Astrocyte of the spinal cord (primary cell): ENCODE data around the gene IRF2BP2.

ENCODE experiments used
- DNase-seq: peaks from one replicate; pipeline ENCODE4 v3.0.0; 2011; ENCODE audit warnings: low read depth, low spot score
- H3K4me3 ChIP-seq: 2 replicates; pipeline ENCODE4 v1.5.1; 2011; ENCODE audit warnings: low read depth, mild to moderate bottlenecking, low read length, moderate library complexity
- CTCF ChIP-seq: IDR thresholded peaks from 2 replicates; pipeline ENCODE4 v1.5.1; 2012; ENCODE audit warnings: low read depth, mild to moderate bottlenecking, low read length, inconsistent platforms
- in situ Hi-C: cut with HindIII; loops from 2 replicates; pipeline ENCODE4 v1.10.0; 2017; ENCODE audit warnings: low sequenced_read_pairs

The IRF2BP2 gene

GRCh38 chr1:234601301-234602017, 8.5 kb downstream of the IRF2BP2 start:
- no peak for TF ChIP-seq CTCF
- H3K4me3 ChIP-seq, result no peak overlapping the region
- peak; percentile 60 for DNase-seq
- in situ Hi-C loops, result loop anchor here (25.0 kb wide), 1 partner anchor 361 kb away; no protein-coding TSS in a partner anchor

GRCh38 chr1:234600418-234601281, 9.3 kb downstream of the IRF2BP2 start:
- TF ChIP-seq CTCF, result no peak
- in situ Hi-C loops, result loop anchor here (25.0 kb wide), 1 partner anchor 362 kb away; no protein-coding TSS in a partner anchor
- peak overlapping the region; percentile 20 for H3K4me3 ChIP-seq
- DNase-seq, result no peak

- H3K4me3 ChIP-seq, result peak overlapping the region; percentile 38
- in situ Hi-C loops, result loop anchor here (25.0 kb wide), 1 partner anchor 362 kb away; no protein-coding TSS in a partner anchor
- peak; percentile 93 for DNase-seq
- peak; percentile 2 for TF ChIP-seq CTCF
Measured at GRCh38 chr1:234599617-234600417, 10.2 kb downstream of the IRF2BP2 start.

GRCh38 chr1:234598974-234599616, 10.9 kb downstream of the IRF2BP2 start:
- peak overlapping the region; percentile 38 for H3K4me3 ChIP-seq
- in situ Hi-C loops, result no loop called here
- no peak for DNase-seq
- TF ChIP-seq CTCF, result no peak

GRCh38 chr1:234597894-234598293, 12.1 kb downstream of the IRF2BP2 start:
- peak; percentile 72 for DNase-seq
- H3K4me3 ChIP-seq, result no peak overlapping the region
- in situ Hi-C loops, result no loop called here
- peak; percentile 75 for TF ChIP-seq CTCF
